Endothelial cell of umbilical vein (primary cell): Measurements from ENCODE around the gene TPO. TPM values are rescaled to one million over a fixed set of nuclear protein-coding genes. Genes with fewer than 3 reads are reported as not detected.

Experiments used
- BruUV-seq: library from RNA; stranded (reverse); fragments of 400-500 nt; replicated peaks from 2 replicates; lab custom pipeline; 2021; lab: Mats Ljungman, UMichigan
- CTCF ChIA-PET: fragments of 300-600, 350-600 bp; sonication (Branson Sonifier 250); formaldehyde crosslinking; loops from one replicate; lab custom pipeline; 2021; ENCODE audit warnings: antibody characterized with exemption, inconsistent platforms; lab: Charles Lee
- POLR2A ChIA-PET: fragments of 300-600, 350-600 bp; sonication (Branson Sonifier 250); formaldehyde crosslinking; loops from one replicate; lab custom pipeline; 2021; ENCODE audit warnings: antibody characterized with exemption, inconsistent platforms; lab: Charles Lee
- DNase-seq: peaks from one replicate; pipeline ENCODE4 v3.0.0-alpha.2; 2011; ENCODE audit warnings: low read depth, low spot score
- FAIRE-seq: peaks from 2 replicates; lab custom pipeline; 2011; peaks lifted over from hg19 to GRCh38; lab: Jason Lieb, UNC
- H2AFZ ChIP-seq: 2 replicates; pipeline ENCODE4 v1.6.0; 2012; ENCODE audit warnings: low read depth, low read length, control low read depth, inconsistent platforms
- H3K27ac ChIP-seq: 2 replicates; pipeline ENCODE4 v1.5.1; 2011; ENCODE audit warnings: low read depth, mild to moderate bottlenecking, control low read depth, low read length, moderate library complexity; ENCODE audit not compliant: insufficient read depth
- H3K27me3 ChIP-seq, 2 experiments: 2 replicates each; pipeline versions ENCODE4 v1.6.0 to v1.6.1; 2011; ENCODE audit warnings: low read length in 2 of 2, mixed read lengths in 1 of 2; ENCODE audit not compliant: control insufficient read depth in 2 of 2, insufficient read depth in 2 of 2
- H3K36me3 ChIP-seq, 2 experiments: 2 replicates in 1 of 2; 3 replicates in 1 of 2; pipeline ENCODE4 v1.5.1; 2011; ENCODE audit warnings: low read length in 2 of 2, mild to moderate bottlenecking in 1 of 2, moderate library complexity in 1 of 2; ENCODE audit not compliant: control insufficient read depth in 2 of 2, insufficient read depth in 2 of 2; ENCODE audit errors: extremely low read depth in 1 of 2
- H3K4me1 ChIP-seq: 3 replicates; pipeline ENCODE4 v1.5.1; 2011; ENCODE audit warnings: mild to moderate bottlenecking, low read length; ENCODE audit not compliant: control insufficient read depth, insufficient read depth; ENCODE audit errors: extremely low read depth
- H3K4me2 ChIP-seq: 2 replicates; pipeline ENCODE4 v1.6.1; 2011; ENCODE audit warnings: low read length, control low read depth, mixed read lengths; ENCODE audit not compliant: insufficient read depth
- H3K4me3 ChIP-seq, 3 experiments: fragments of 200-600 bp in 1 of 3; sonication (generic), shearing (Covaris generic) in 1 of 3; replicated peaks in 1 of 3; 2 replicates each; pipeline ENCODE4 v1.5.1; 2011 to 2016; ENCODE audit warnings: control low read depth in 3 of 3, low read length in 3 of 3, mild to moderate bottlenecking in 2 of 3, inconsistent platforms in 1 of 3, low read depth in 1 of 3, moderate library complexity in 1 of 3; ENCODE audit not compliant: insufficient read depth in 1 of 3
- H3K79me2 ChIP-seq: 2 replicates; pipeline ENCODE4 v1.6.0; 2012; ENCODE audit warnings: low read length, inconsistent platforms; ENCODE audit not compliant: control insufficient read depth, insufficient read depth
- H3K9ac ChIP-seq: replicated peaks from 2 replicates; pipeline ENCODE3; 2011; ENCODE audit warnings: low read length, control low read depth; ENCODE audit not compliant: insufficient read depth; ENCODE audit errors: extremely low read depth
- H3K9me1 ChIP-seq: replicated peaks from 3 replicates; pipeline ENCODE4 v1.6.0; 2011; ENCODE audit warnings: mild to moderate bottlenecking, low read length; ENCODE audit not compliant: control insufficient read depth, insufficient read depth; ENCODE audit errors: extremely low read depth
- H3K9me3 ChIP-seq: replicated peaks from 2 replicates; pipeline ENCODE4 v1.5.1; 2012; ENCODE audit warnings: low read length, inconsistent platforms; ENCODE audit not compliant: control insufficient read depth, insufficient read depth
- H4K20me1 ChIP-seq: replicated peaks from 2 replicates; pipeline ENCODE3; 2011; ENCODE audit warnings: mild to moderate bottlenecking, low read length; ENCODE audit not compliant: control insufficient read depth, insufficient read depth; ENCODE audit errors: extremely low read depth
- EZH2 ChIP-seq: IDR thresholded peaks from 2 replicates; pipeline ENCODE4 v1.6.1; 2012; ENCODE audit warnings: borderline replicate concordance, low read depth, mild to moderate bottlenecking, moderate library complexity, low read length, inconsistent platforms; ENCODE audit not compliant: severe bottlenecking
- FOS ChIP-seq: IDR thresholded peaks from 2 replicates; pipeline ENCODE4 v1.6.1; 2011; ENCODE audit warnings: mild to moderate bottlenecking, low read length, moderate library complexity, borderline replicate concordance; ENCODE audit not compliant: insufficient read depth
- GATA2 ChIP-seq: IDR thresholded peaks from 2 replicates; pipeline ENCODE4 v1.7.0; 2011; ENCODE audit warnings: low read depth, mild to moderate bottlenecking, moderate library complexity, mixed read lengths, low read length; ENCODE audit not compliant: insufficient read length, insufficient read depth
- JUN ChIP-seq: IDR thresholded peaks from 2 replicates; pipeline ENCODE4 v1.6.1; 2011; ENCODE audit warnings: borderline replicate concordance, low read depth; ENCODE audit not compliant: insufficient read length, insufficient read depth
- MYC ChIP-seq: IDR thresholded peaks from one replicate; pipeline ENCODE4 v1.6.1; 2011; ENCODE audit warnings: mild to moderate bottlenecking, low read depth, low read length
- POLR2A ChIP-seq: IDR thresholded peaks from 2 replicates; pipeline ENCODE4 v1.6.1; 2012; ENCODE audit warnings: low read depth, mild to moderate bottlenecking, control low read depth, low read length
- POLR2AphosphoS5 ChIP-seq: IDR thresholded peaks from 2 replicates; pipeline ENCODE4 v1.6.1; 2012; ENCODE audit warnings: low read depth, mild to moderate bottlenecking, control low read depth, low read length, moderate library complexity; ENCODE audit not compliant: insufficient read depth
- dilution Hi-C: fragments of 300-500 bp; cut with MboI; formaldehyde crosslinking; loops from one replicate; pipeline ENCODE4 v1.15.0; 2019; ENCODE audit warnings: low sequenced_read_pairs; ENCODE audit not compliant: extremely low pct_ligation_motif_present
- intact Hi-C: fragments of 100-400 bp; cut with micrococcal nuclease; formaldehyde crosslinking; loops from one replicate; pipeline ENCODE4 v1.10.0; 2022
- polyA plus RNA-seq, 4 experiments: library from polyadenylated mRNA; depleted of rRNA in 3 of 4; stranded (reverse) in 3 of 4; unstranded in 1 of 4; fragments of >200 nt; gene quantifications; 2 replicates each; pipeline versions ENCODE4 v1.2.1 to v1.2.3, GENCODE V29; 2011 to 2012; ENCODE audit warnings: missing spikeins in 1 of 4
- total RNA-seq: library from RNA; stranded (reverse); gene quantifications from 2 replicates; pipeline ENCODE4 v1.2.3, GENCODE V29; 2021
- TF ChIP-seq, protein P1 (sequence below): IDR thresholded peaks from 2 replicates; pipeline ENCODE4 v1.6.1; 2011; ENCODE audit not compliant: insufficient read depth, insufficient read length
- TF ChIP-seq, protein P2 (sequence below), 2 donors: IDR thresholded peaks; 1 replicate in 1 of 2; 2 replicates in 1 of 2; pipeline ENCODE4 v1.5.1; 2011; ENCODE audit warnings: low read length in 2 of 2, mild to moderate bottlenecking in 2 of 2, moderate library complexity in 2 of 2, control low read depth in 1 of 2, inconsistent platforms in 1 of 2, low read depth in 1 of 2; ENCODE audit not compliant: insufficient read depth in 1 of 2; ENCODE audit errors: extremely low read depth in 1 of 2

Gene TPO
- total and polyA plus RNA-seq, 2 donors (not counting 3 experiments of a cell fraction or from before 2014, with no cell fraction given): not detected

DNA sequence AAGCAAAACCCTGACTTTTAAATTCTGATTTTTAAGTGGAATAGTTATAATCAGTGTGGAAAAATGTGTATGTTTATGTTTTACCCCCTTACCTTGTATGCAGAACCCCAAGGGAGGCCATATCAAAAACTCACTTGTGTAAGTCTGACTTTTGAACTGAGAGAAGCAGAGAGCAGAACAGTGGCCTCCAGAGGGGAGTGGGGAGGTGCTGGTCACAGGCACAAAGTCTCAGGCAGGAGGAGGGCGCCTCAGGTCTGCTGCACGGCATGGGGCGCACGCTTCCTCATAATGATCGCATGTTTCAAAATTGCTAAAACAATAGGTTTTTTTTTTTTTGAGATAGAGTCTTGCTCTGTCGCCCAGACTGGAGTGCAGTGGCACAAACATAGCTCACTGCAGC is 127.8 kb downstream of the TPO start:
- ChIA-PET POLR2A (no interaction called here), CTCF (interaction anchor here (2.2 kb wide), 1 partner anchor 10 kb away, joined by 17 read pairs; no protein-coding TSS in a partner anchor)
- H3K27ac ChIP-seq: no peak overlapping the region
- H3K4me3 ChIP-seq: no peak overlapping the region
- intact Hi-C loops: no loop called here
- no peaks in the 10 kb centered on the region for H3K79me2 ChIP-seq
- no peak overlapping the region for H2AFZ ChIP-seq
- no peaks in the 10 kb centered on the region for H3K4me1 ChIP-seq
- no peaks in the 10 kb centered on the region for H3K36me3 ChIP-seq
- dilution Hi-C loops: no loop called here
- no peaks in the 10 kb centered on the region for H4K20me1 ChIP-seq
- no peak overlapping the region for H3K4me2 ChIP-seq
- no peaks in the 10 kb centered on the region for H3K9me3 ChIP-seq
- H3K9ac ChIP-seq: no peak overlapping the region
- TF ChIP-seq MYC: no peak
- TF ChIP-seq FOS: no peak
- no peak for TF ChIP-seq POLR2AphosphoS5
- TF ChIP-seq, protein P1, sequence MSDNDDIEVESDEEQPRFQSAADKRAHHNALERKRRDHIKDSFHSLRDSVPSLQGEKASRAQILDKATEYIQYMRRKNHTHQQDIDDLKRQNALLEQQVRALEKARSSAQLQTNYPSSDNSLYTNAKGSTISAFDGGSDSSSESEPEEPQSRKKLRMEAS: no peak
- TF ChIP-seq, protein P2, sequence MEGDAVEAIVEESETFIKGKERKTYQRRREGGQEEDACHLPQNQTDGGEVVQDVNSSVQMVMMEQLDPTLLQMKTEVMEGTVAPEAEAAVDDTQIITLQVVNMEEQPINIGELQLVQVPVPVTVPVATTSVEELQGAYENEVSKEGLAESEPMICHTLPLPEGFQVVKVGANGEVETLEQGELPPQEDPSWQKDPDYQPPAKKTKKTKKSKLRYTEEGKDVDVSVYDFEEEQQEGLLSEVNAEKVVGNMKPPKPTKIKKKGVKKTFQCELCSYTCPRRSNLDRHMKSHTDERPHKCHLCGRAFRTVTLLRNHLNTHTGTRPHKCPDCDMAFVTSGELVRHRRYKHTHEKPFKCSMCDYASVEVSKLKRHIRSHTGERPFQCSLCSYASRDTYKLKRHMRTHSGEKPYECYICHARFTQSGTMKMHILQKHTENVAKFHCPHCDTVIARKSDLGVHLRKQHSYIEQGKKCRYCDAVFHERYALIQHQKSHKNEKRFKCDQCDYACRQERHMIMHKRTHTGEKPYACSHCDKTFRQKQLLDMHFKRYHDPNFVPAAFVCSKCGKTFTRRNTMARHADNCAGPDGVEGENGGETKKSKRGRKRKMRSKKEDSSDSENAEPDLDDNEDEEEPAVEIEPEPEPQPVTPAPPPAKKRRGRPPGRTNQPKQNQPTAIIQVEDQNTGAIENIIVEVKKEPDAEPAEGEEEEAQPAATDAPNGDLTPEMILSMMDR (IDR thresholded peaks at IDR 0.05; ENCODE audit: extremely low read depth in 1 of 2, insufficient read depth in 1 of 2, low read depth in 1 of 2, low read length in 2 of 2): no peak
- TF ChIP-seq GATA2: no peak
- no peak for TF ChIP-seq JUN
- no peak for TF ChIP-seq EZH2
- TF ChIP-seq POLR2A: no peak
- H3K9me1 ChIP-seq: no peaks in the 10 kb centered on the region
- H3K27me3 ChIP-seq: no peaks in the 10 kb centered on the region
- no peak for DNase-seq
- no peak for FAIRE-seq
- no TSS peak for BruUV-seq
